Panc1 (cell line): Measurements from ENCODE around the gene FAM227B.

Source experiments
- CTCF ChIP-seq: fragments of 450-650 bp; IDR thresholded peaks from 2 replicates; pipeline ENCODE4 v1.5.1; 2017; ENCODE audit warnings: mild to moderate bottlenecking
- POLR2AphosphoS5 ChIP-seq: IDR thresholded peaks from 2 replicates; pipeline ENCODE4 v1.6.1; 2012; ENCODE audit warnings: mild to moderate bottlenecking, low read depth, low read length, moderate library complexity
- REST ChIP-seq, 2 experiments: IDR thresholded peaks; 2 replicates each; pipeline ENCODE4 v1.6.1; 2011 to 2012; ENCODE audit warnings: low read depth in 2 of 2, control low read depth in 1 of 2, low read length in 1 of 2, mild to moderate bottlenecking in 1 of 2, moderate library complexity in 1 of 2; ENCODE audit not compliant: insufficient read depth in 1 of 2
- SIN3A ChIP-seq: IDR thresholded peaks from 2 replicates; pipeline ENCODE4 v1.6.1; 2012; ENCODE audit warnings: low read depth, mild to moderate bottlenecking, low read length, moderate library complexity, borderline replicate concordance; ENCODE audit not compliant: insufficient read depth

DNA sequence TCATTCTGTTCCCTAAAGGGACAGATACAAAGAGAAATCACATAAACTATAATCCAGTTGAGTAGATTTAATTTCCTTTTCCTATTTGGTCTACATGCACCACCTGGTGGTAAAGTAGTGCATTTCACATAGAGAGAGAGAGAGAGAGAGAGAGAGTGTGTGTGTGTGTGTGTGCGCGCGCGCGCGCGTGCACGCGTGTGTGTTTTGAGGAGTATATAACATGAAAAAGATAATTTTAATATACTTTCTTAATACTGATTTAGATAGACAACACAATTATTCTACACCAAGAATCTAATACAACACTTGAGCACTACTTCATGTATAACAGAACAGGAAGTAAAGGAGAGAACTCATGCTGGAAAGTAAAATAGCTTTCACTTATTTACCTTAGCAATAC lies 198.6 kb downstream of the FAM227B start:
- TF ChIP-seq SIN3A, result no peak
- TF ChIP-seq CTCF, result peak; percentile 79
- no peak for TF ChIP-seq REST (IDR thresholded peaks at IDR 0.05; ENCODE audit: insufficient read depth in 1 of 2, low read depth in 2 of 2, low read length in 1 of 2)
- no peak for TF ChIP-seq POLR2AphosphoS5
